Mononuclear cell (primary cell): Measurements from ENCODE around the gene ARHGAP9. TPM values are rescaled to one million over a fixed set of nuclear protein-coding genes. Genes with fewer than 3 reads are reported as not detected.
A peak's percentile ranks its signal among the peaks of the same experiment; 100 is the strongest.
"Not testable (repeated sequence)": the region's sequence is repeated elsewhere in the genome, so short reads cannot be mapped to it uniquely, and the experiment has no call there.

Experiments used
- H3K27me3 ChIP-seq: 2 replicates; pipeline ENCODE4 v1.6.0; 2011; ENCODE audit warnings: low read length, control low read depth; ENCODE audit not compliant: insufficient read depth
- H3K4me1 ChIP-seq: 2 replicates; pipeline ENCODE4 v1.5.1; 2011; ENCODE audit warnings: mild to moderate bottlenecking, low read length, control low read depth; ENCODE audit not compliant: insufficient read depth
- H3K4me3 ChIP-seq: 2 replicates; pipeline ENCODE4 v1.5.1; 2011; ENCODE audit warnings: mild to moderate bottlenecking, low read length, moderate library complexity
- H3K9me3 ChIP-seq: 2 replicates; pipeline ENCODE4 v1.5.1; 2011; ENCODE audit warnings: low read depth, mild to moderate bottlenecking, control low read depth, low read length
- total RNA-seq: library from RNA; depleted of rRNA; stranded (reverse); fragments of >200 nt; gene quantifications from one replicate; pipeline ENCODE4 v1.2.3, GENCODE V29; 2012

The ARHGAP9 gene
- total RNA-seq, 1 donor, result 77.6 TPM

DNA sequence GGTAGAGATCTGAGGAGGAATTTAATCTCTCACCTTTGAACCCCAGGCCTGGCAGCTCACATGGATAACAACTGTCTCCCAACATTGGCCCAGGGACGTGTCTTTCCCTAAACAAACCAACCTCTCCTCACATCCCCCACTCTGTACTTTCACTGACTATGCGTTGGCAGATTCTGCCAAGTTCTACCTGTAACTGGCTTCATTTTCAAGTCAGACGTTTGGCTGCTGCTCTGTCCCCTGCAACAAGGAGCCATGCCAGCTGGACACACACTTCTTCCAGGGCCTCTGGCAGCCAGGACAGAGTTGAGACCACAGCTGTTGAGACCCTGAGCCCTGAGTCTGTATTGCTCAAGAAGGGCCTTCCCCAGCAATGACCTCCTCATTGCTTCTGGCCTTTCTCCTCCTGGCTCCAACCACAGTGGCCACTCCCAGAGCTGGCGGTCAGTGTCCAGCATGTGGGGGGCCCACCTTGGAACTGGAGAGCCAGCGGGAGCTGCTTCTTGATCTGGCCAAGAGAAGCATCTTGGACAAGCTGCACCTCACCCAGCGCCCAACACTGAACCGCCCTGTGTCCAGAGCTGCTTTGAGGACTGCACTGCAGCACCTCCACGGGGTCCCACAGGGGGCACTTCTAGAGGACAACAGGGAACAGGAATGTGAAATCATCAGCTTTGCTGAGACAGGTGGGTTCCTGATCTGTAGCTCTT is 45.0 kb downstream of the ARHGAP9 start, which contains the start of gene INHBC:
Gene INHBC (plus strand): TSS at position 268 of the 707 bp plus-strand sequence. CDS start 103 bp downstream, at position 371.
- no peaks in the 10 kb centered on the region for H3K27me3 ChIP-seq
- H3K4me3 ChIP-seq, result no peak within 1 kb of the TSS
- H3K4me1 ChIP-seq, result peaks cover 18% of the 10 kb centered on the region
- H3K9me3 ChIP-seq, result no peaks in the 10 kb centered on the region

GRCh38 chr12:57433370-57433769 is 46.3 kb downstream of the ARHGAP9 start:
- Histone ChIP-seq H3K4me3 (no peak overlapping the region), H3K4me1 (peaks cover 28% of the 10 kb centered on the region), H3K27me3 (no peaks in the 10 kb centered on the region), H3K9me3 (no peaks in the 10 kb centered on the region)

GRCh38 chr12:57431654-57432188 is 47.9 kb downstream of the ARHGAP9 start:
- Histone ChIP-seq H3K4me3 (peak overlapping the region; percentile 47), H3K27me3 (no peaks in the 10 kb centered on the region), H3K4me1 (peaks cover 28% of the 10 kb centered on the region), H3K9me3 (no peaks in the 10 kb centered on the region)

- Histone ChIP-seq H3K27me3 (no peaks in the 10 kb centered on the region), H3K4me1 (peaks cover 28% of the 10 kb centered on the region), H3K9me3 (no peaks in the 10 kb centered on the region), H3K4me3 (peak within 1 kb of the TSS; percentile 47)
Observed at GRCh38 chr12:57430931-57431566, 48.6 kb downstream of the ARHGAP9 start, which contains the start of gene R3HDM2. Gene R3HDM2, minus strand, starts transcription at chr12:57431043. Its CDS starts 120,615 bp downstream, at chr12:57310428.

- H3K4me1 ChIP-seq, result peaks cover 26% of the 10 kb centered on the region
- peak overlapping the region; percentile 47 for H3K4me3 ChIP-seq
- no peaks in the 10 kb centered on the region for H3K27me3 ChIP-seq
- H3K9me3 ChIP-seq, result no peaks in the 10 kb centered on the region
Observed at GRCh38 chr12:57430112-57430930, 49.3 kb downstream of the ARHGAP9 start.

- peaks cover 22% of the 10 kb centered on the region for H3K4me1 ChIP-seq
- no peaks in the 10 kb centered on the region for H3K27me3 ChIP-seq
- no peaks in the 10 kb centered on the region for H3K9me3 ChIP-seq
- peak overlapping the region; percentile 47 for H3K4me3 ChIP-seq
Observed at GRCh38 chr12:57429473-57430111, 50.1 kb downstream of the ARHGAP9 start.

DNA sequence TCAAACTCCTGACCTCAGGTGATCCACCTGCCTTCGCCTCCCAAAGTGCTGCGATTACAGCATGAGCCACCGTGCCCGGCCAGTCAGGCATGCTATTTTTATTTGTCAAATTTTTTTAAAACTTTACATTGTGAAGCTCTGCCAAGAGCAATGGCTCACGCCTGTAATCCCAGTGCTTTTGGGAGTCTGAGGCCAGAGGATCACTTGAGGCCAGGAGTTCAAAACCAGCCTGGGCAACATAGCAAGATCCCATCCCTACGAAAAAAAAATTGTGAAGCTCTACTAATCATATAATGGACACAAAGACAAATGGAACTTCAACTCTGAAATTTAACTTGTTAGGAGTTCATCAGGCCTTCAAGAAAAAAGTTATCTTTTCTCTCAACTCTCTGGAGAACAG is 50.7 kb downstream of the ARHGAP9 start:
- H3K27me3 ChIP-seq, result no peaks in the 10 kb centered on the region
- peaks cover 22% of the 10 kb centered on the region for H3K4me1 ChIP-seq
- H3K9me3 ChIP-seq, result no peaks in the 10 kb centered on the region
- H3K4me3 ChIP-seq, result no peak overlapping the region

DNA sequence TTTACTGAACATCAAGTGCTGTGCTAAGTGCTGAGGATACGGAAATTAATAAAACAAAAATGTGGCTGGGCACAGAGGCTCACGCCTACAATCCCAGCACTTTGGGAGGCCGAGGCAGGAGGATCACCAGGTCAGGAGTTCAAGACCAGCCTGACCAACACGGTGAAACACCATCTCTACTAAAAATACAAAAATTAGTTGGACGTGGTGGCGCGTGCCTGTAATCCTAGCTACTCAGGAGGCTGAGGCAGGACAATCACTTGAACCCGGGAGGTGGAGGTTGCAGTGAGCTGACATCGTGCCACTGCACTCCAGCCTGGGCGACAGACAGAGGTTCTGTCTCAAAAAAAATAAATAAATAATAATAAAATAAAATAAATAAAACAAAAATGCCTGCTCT is 52.7 kb downstream of the ARHGAP9 start:
- not testable (repeated sequence) for H3K9me3 ChIP-seq, H3K4me3 ChIP-seq, H3K27me3 ChIP-seq
- peaks cover 22% of the 10 kb centered on the region for H3K4me1 ChIP-seq

Other genes with a start within 250 kb of the ARHGAP9 start
- gene STAC3, start 228.7 kb downstream of the ARHGAP9 start, total RNA-seq, result 3.1 TPM
- gene R3HDM2, start 48.8 kb downstream of the ARHGAP9 start, total RNA-seq, result 31.3 TPM
- 0.10 TPM for gene INHBC, start 45.1 kb downstream of the ARHGAP9 start, total RNA-seq
- not detected for gene INHBE, start 24.6 kb downstream of the ARHGAP9 start, total RNA-seq
- 0.10 TPM for gene GLI1, start 20.1 kb downstream of the ARHGAP9 start, total RNA-seq
- 90.3 TPM for gene MARS1, start 8.2 kb upstream of the ARHGAP9 start, total RNA-seq
- gene DDIT3, start 40.6 kb upstream of the ARHGAP9 start, total RNA-seq, result 130 TPM
- 10.6 TPM for gene MBD6, start 43.0 kb upstream of the ARHGAP9 start, total RNA-seq
- 52.2 TPM for gene DCTN2, start 67.3 kb upstream of the ARHGAP9 start, total RNA-seq
- gene KIF5A, start 70.2 kb upstream of the ARHGAP9 start, total RNA-seq, result 0.21 TPM
- gene PIP4K2C, start 111.3 kb upstream of the ARHGAP9 start, total RNA-seq, result 26.0 TPM
- gene DTX3, start 125.0 kb upstream of the ARHGAP9 start, total RNA-seq, result 12.6 TPM
- gene ARHGEF25, start 131.6 kb upstream of the ARHGAP9 start, total RNA-seq, result 0.31 TPM
- under 0.01 TPM for gene B4GALNT1, start 153.3 kb upstream of the ARHGAP9 start, total RNA-seq
- gene OS9, start 214.3 kb upstream of the ARHGAP9 start, total RNA-seq, result 166 TPM